22Rv1 (cell line): Measurements from ENCODE around the gene MEG3.

ENCODE experiments used
- H3K27ac ChIP-seq: fragments of 450-650 bp; 2 replicates; pipeline ENCODE4 v1.5.1; 2017
- CTCF ChIP-seq: fragments of 450-650 bp; IDR thresholded peaks from 2 replicates; pipeline ENCODE4 v1.5.1; 2017; ENCODE audit warnings: mild to moderate bottlenecking
- ZFX ChIP-seq: fragments of 450-650 bp; IDR thresholded peaks from 2 replicates; pipeline ENCODE4 v1.6.1; 2017; ENCODE audit warnings: antibody characterized with exemption, borderline replicate concordance

MEG3 gene

GRCh38 chr14:100858838-100859220 is 32.9 kb downstream of the MEG3 start:
- no peak overlapping the region for H3K27ac ChIP-seq
- no peak for TF ChIP-seq CTCF
- TF ChIP-seq ZFX: no peak

- no peak overlapping the region for H3K27ac ChIP-seq
- TF ChIP-seq CTCF (no peak), ZFX (no peak)
Measured at GRCh38 chr14:100859781-100860180, 33.9 kb downstream of the MEG3 start.

- TF ChIP-seq ZFX: no peak
- no peak for TF ChIP-seq CTCF
- H3K27ac ChIP-seq: no peak overlapping the region
Measured at GRCh38 chr14:100860556-100861187, 34.8 kb downstream of the MEG3 start.

GRCh38 chr14:100861188-100861936 is 35.4 kb downstream of the MEG3 start:
- TF ChIP-seq ZFX: no peak
- TF ChIP-seq CTCF: no peak
- H3K27ac ChIP-seq: no peak overlapping the region

GRCh38 chr14:100861937-100862247 is 36.0 kb downstream of the MEG3 start:
- H3K27ac ChIP-seq: no peak overlapping the region
- TF ChIP-seq ZFX (no peak), CTCF (no peak)

GRCh38 chr14:100862277-100862676 is 36.4 kb downstream of the MEG3 start:
- TF ChIP-seq ZFX (no peak), CTCF (no peak)
- no peak overlapping the region for H3K27ac ChIP-seq

GRCh38 chr14:100862793-100863192 is 36.9 kb downstream of the MEG3 start:
- H3K27ac ChIP-seq: no peak overlapping the region
- TF ChIP-seq ZFX: no peak
